HepG2 (cell line): ENCODE data around the gene ZNF865. TPM values are rescaled to one million over a fixed set of nuclear protein-coding genes. Genes with fewer than 3 reads are reported as not detected.

Source experiments
- BHLHE40 ChIP-seq: IDR thresholded peaks from 2 replicates; pipeline ENCODE4 v1.6.1; 2011; ENCODE audit warnings: low read length, improper control_type of control experiment
- EP300 ChIP-seq, 3 experiments: sonication (generic) in 1 of 3; formaldehyde crosslinking in 1 of 3; IDR thresholded peaks; 2 replicates each; pipeline versions ENCODE4 v1.5.1 to v1.6.1; 2011 to 2020; ENCODE audit warnings: low read depth in 2 of 3, low read length in 2 of 3, borderline replicate concordance in 1 of 3, improper control_type of control experiment in 1 of 3, mild to moderate bottlenecking in 1 of 3, missing genetic modification reagents in 1 of 3, moderate library complexity in 1 of 3
- GATAD1 ChIP-seq: IDR thresholded peaks from 2 replicates; pipeline ENCODE4 v1.6.1; 2016; ENCODE audit warnings: missing genetic modification reagents, missing compliant biosample characterization
- HMG20A ChIP-seq: IDR thresholded peaks from 2 replicates; pipeline ENCODE4 v1.6.1; 2016; ENCODE audit warnings: borderline replicate concordance
- KDM4B ChIP-seq: sonication (generic); formaldehyde crosslinking; IDR thresholded peaks from 2 replicates; pipeline ENCODE4 v1.4.0; 2020; ENCODE audit warnings: missing genetic modification reagents
- MAFG ChIP-seq: sonication (generic); formaldehyde crosslinking; IDR thresholded peaks from 2 replicates; pipeline ENCODE4 v1.5.1; 2020; ENCODE audit warnings: mild to moderate bottlenecking, missing genetic modification reagents
- MED8 ChIP-seq: sonication (generic); formaldehyde crosslinking; IDR thresholded peaks from 2 replicates; pipeline ENCODE4 v1.8.1; 2023; ENCODE audit warnings: mild to moderate bottlenecking, missing genetic modification reagents; ENCODE audit not compliant: insufficient replicate concordance
- NFIB ChIP-seq: sonication (generic); formaldehyde crosslinking; IDR thresholded peaks from 2 replicates; pipeline ENCODE4 v1.9.0; 2021; ENCODE audit warnings: missing genetic modification reagents, mild to moderate bottlenecking, borderline replicate concordance
- POLR2A ChIP-seq, 2 experiments: IDR thresholded peaks; 2 replicates each; pipeline ENCODE4 v1.6.1; 2011; ENCODE audit warnings: low read depth in 2 of 2, low read length in 2 of 2, mild to moderate bottlenecking in 1 of 2, moderate library complexity in 1 of 2; ENCODE audit not compliant: insufficient read depth in 1 of 2
- PRPF4 ChIP-seq: fragments of 200-400 bp; formaldehyde crosslinking; IDR thresholded peaks from 2 replicates; pipeline ENCODE4 v1.6.1; 2016; ENCODE audit warnings: low read length, low read depth; ENCODE audit not compliant: poor library complexity, severe bottlenecking
- SP1 ChIP-seq, 2 experiments: fragments of 450-650 bp in 1 of 2; sonication (generic) in 1 of 2; formaldehyde crosslinking in 1 of 2; IDR thresholded peaks; 2 replicates each; pipeline versions ENCODE4 v1.4.0 to v1.6.1; 2016 to 2020; ENCODE audit warnings: missing genetic modification reagents in 1 of 2
- STAT5B ChIP-seq: sonication (generic); formaldehyde crosslinking; IDR thresholded peaks from 2 replicates; pipeline ENCODE4 v1.4.0; 2020; ENCODE audit warnings: missing genetic modification reagents
- XBP1 ChIP-seq: sonication (generic); formaldehyde crosslinking; IDR thresholded peaks from 2 replicates; pipeline ENCODE4 v1.5.0; 2020; ENCODE audit warnings: missing genetic modification reagents
- ZBTB39 ChIP-seq: sonication (generic); formaldehyde crosslinking; IDR thresholded peaks from 2 replicates; pipeline ENCODE4 v1.5.0; 2020; ENCODE audit warnings: missing genetic modification reagents
- ZMAT3 ChIP-seq: sonication (generic); formaldehyde crosslinking; conservative IDR thresholded peaks from 2 replicates; pipeline ENCODE4 v1.7.0; 2021; ENCODE audit warnings: missing genetic modification reagents
- ZNF121 ChIP-seq: sonication (generic); formaldehyde crosslinking; IDR thresholded peaks from 2 replicates; pipeline ENCODE4 v1.5.0; 2020; ENCODE audit warnings: mild to moderate bottlenecking, missing genetic modification reagents
- ZNF530 ChIP-seq: sonication (generic); formaldehyde crosslinking; IDR thresholded peaks from 2 replicates; pipeline ENCODE4 v1.5.0; 2020; ENCODE audit warnings: low read depth, mild to moderate bottlenecking, missing genetic modification reagents
- ZNF558 ChIP-seq: sonication (generic); formaldehyde crosslinking; IDR thresholded peaks from 2 replicates; pipeline ENCODE4 v1.9.0; 2022; ENCODE audit warnings: mild to moderate bottlenecking, missing genetic modification reagents, borderline replicate concordance
- ZNF569 ChIP-seq: sonication (generic); formaldehyde crosslinking; IDR thresholded peaks from 2 replicates; pipeline ENCODE4 v1.5.0; 2020; ENCODE audit warnings: mild to moderate bottlenecking, missing genetic modification reagents, moderate library complexity, borderline replicate concordance
- ZNF749 ChIP-seq: sonication (generic); formaldehyde crosslinking; IDR thresholded peaks from 2 replicates; pipeline ENCODE4 v1.8.0; 2022; ENCODE audit warnings: mild to moderate bottlenecking, missing genetic modification reagents, moderate library complexity, borderline replicate concordance
- polyA plus RNA-seq, 8 experiments: library from polyadenylated mRNA; depleted of rRNA in 3 of 8; stranded (reverse) in 7 of 8; unstranded in 1 of 8; fragments of >200 nt; fragmentation: Illumina TruSeq in 4 of 8; extraction: Trizol in 4 of 8; gene quantifications; 2 replicates each; pipeline versions ENCODE4 v1.2.1 to v1.2.3, GENCODE V29; 2011 to 2016; ENCODE audit warnings: low read depth in 4 of 8, missing spikeins in 1 of 8, mixed read lengths in 1 of 8; ENCODE audit not compliant: insufficient read depth in 1 of 8
- total RNA-seq, 5 experiments: library from RNA; depleted of rRNA; stranded (reverse); fragments of >200 nt; fragmentation: Illumina TruSeq; extraction: Trizol; gene quantifications; 2 replicates each; pipeline ENCODE4 v1.2.3, GENCODE V29; 2016; ENCODE audit warnings: low read depth in 1 of 5
- TF ChIP-seq, protein P1 (sequence below): sonication (generic); formaldehyde crosslinking; IDR thresholded peaks from 2 replicates; pipeline ENCODE4 v1.5.1; 2020; ENCODE audit warnings: missing genetic modification reagents, mild to moderate bottlenecking, borderline replicate concordance
- TF ChIP-seq, protein P2 (sequence below): fragments of 450-650 bp; IDR thresholded peaks from 2 replicates; pipeline ENCODE4 v1.6.1; 2017
- TF ChIP-seq, protein P3 (sequence below): sonication (generic); formaldehyde crosslinking; IDR thresholded peaks from 2 replicates; pipeline ENCODE4 v1.9.0; 2021; ENCODE audit warnings: missing genetic modification reagents, borderline replicate concordance

Gene ZNF865
- total and polyA plus RNA-seq, 2 of the 13 experiments (the other 11 are each of a cell fraction or from before 2014, with no cell fraction given), result 0.93 to 1.0 TPM

- TF ChIP-seq HMG20A (CRISPR knock-in tag), result no peak
- TF ChIP-seq ZNF569, result no peak
- no peak for TF ChIP-seq ZNF530 (CRISPR knock-in tag)
- TF ChIP-seq, protein P1, sequence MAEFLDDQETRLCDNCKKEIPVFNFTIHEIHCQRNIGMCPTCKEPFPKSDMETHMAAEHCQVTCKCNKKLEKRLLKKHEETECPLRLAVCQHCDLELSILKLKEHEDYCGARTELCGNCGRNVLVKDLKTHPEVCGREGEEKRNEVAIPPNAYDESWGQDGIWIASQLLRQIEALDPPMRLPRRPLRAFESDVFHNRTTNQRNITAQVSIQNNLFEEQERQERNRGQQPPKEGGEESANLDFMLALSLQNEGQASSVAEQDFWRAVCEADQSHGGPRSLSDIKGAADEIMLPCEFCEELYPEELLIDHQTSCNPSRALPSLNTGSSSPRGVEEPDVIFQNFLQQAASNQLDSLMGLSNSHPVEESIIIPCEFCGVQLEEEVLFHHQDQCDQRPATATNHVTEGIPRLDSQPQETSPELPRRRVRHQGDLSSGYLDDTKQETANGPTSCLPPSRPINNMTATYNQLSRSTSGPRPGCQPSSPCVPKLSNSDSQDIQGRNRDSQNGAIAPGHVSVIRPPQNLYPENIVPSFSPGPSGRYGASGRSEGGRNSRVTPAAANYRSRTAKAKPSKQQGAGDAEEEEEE (CRISPR knock-in tag), result no peak
- TF ChIP-seq BHLHE40, result 0 out of 2 replicates have a peak, but pooled peaks have one; percentile 14
- TF ChIP-seq STAT5B (CRISPR knock-in tag), result no peak
- TF ChIP-seq GATAD1 (CRISPR knock-in tag), result peak; percentile 82
- no peak for TF ChIP-seq PRPF4
- TF ChIP-seq POLR2A (IDR thresholded peaks at IDR 0.05; ENCODE audit: insufficient read depth in 1 of 2, low read depth in 2 of 2, low read length in 2 of 2), result no peak
- no peak for TF ChIP-seq MED8
- TF ChIP-seq ZNF121 (CRISPR knock-in tag), result peak; percentile 88
- TF ChIP-seq MAFG, result no peak
- no peak for TF ChIP-seq ZBTB39
- TF ChIP-seq ZNF558 (CRISPR knock-in tag), result no peak
- TF ChIP-seq, protein P2, sequence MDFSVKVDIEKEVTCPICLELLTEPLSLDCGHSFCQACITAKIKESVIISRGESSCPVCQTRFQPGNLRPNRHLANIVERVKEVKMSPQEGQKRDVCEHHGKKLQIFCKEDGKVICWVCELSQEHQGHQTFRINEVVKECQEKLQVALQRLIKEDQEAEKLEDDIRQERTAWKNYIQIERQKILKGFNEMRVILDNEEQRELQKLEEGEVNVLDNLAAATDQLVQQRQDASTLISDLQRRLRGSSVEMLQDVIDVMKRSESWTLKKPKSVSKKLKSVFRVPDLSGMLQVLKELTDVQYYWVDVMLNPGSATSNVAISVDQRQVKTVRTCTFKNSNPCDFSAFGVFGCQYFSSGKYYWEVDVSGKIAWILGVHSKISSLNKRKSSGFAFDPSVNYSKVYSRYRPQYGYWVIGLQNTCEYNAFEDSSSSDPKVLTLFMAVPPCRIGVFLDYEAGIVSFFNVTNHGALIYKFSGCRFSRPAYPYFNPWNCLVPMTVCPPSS, result no peak
- TF ChIP-seq KDM4B (CRISPR knock-in tag), result no peak
- TF ChIP-seq SP1 (IDR thresholded peaks at IDR 0.05), result no peak
- 0 out of 2 replicates have a peak, but pooled peaks have one; percentile 10 for TF ChIP-seq SP1 (CRISPR knock-in tag; IDR thresholded peaks at IDR 0.05)
- TF ChIP-seq XBP1 (CRISPR knock-in tag), result no peak
- no peak for TF ChIP-seq NFIB
- TF ChIP-seq EP300 (IDR thresholded peaks at IDR 0.05; ENCODE audit: low read depth in 2 of 2, low read length in 2 of 2), result no peak
- no peak for TF ChIP-seq EP300 (CRISPR knock-in tag; IDR thresholded peaks at IDR 0.05; ENCODE audit: borderline replicate concordance)
- no peak for TF ChIP-seq ZMAT3 (CRISPR knock-in tag)
- TF ChIP-seq ZNF749 (CRISPR knock-in tag), result no peak
- TF ChIP-seq, protein P3, sequence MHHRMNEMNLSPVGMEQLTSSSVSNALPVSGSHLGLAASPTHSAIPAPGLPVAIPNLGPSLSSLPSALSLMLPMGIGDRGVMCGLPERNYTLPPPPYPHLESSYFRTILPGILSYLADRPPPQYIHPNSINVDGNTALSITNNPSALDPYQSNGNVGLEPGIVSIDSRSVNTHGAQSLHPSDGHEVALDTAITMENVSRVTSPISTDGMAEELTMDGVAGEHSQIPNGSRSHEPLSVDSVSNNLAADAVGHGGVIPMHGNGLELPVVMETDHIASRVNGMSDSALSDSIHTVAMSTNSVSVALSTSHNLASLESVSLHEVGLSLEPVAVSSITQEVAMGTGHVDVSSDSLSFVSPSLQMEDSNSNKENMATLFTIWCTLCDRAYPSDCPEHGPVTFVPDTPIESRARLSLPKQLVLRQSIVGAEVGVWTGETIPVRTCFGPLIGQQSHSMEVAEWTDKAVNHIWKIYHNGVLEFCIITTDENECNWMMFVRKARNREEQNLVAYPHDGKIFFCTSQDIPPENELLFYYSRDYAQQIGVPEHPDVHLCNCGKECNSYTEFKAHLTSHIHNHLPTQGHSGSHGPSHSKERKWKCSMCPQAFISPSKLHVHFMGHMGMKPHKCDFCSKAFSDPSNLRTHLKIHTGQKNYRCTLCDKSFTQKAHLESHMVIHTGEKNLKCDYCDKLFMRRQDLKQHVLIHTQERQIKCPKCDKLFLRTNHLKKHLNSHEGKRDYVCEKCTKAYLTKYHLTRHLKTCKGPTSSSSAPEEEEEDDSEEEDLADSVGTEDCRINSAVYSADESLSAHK (CRISPR knock-in tag), result no peak
These were observed 33.5 kb downstream of the ZNF865 start (continued) for GRCh38 chr19:55638864-55639359.
